Measurements from ENCODE around the gene OR5K2. TPM values are rescaled to one million over a fixed set of nuclear protein-coding genes. Genes with fewer than 3 reads are reported as not detected.

The OR5K2 gene
- total RNA-seq, 1 experiment from 2014 or later: not detected

- POLR2A ChIA-PET (ENCODE audit: low non-redundant PET): no interaction called here
- H3K9me3 ChIP-seq (ENCODE audit: low read depth, low read length, poor library complexity, severe bottlenecking): no peaks in the 10 kb centered on the region
- no peaks in the 10 kb centered on the region for H3K4me1 ChIP-seq (ENCODE audit: insufficient read depth, low read length, poor library complexity, severe bottlenecking)
- no TSS peak for BruUV-seq (replicated peaks)
- intact Hi-C loops (cut with micrococcal nuclease; ENCODE audit: unreplicated experiment): no loop called here
- CTCF ChIA-PET: interaction anchor here (0.6 kb wide), 1 partner anchor 209 kb away, joined by 3 read pairs; no protein-coding TSS in a partner anchor
- no peak for TF ChIP-seq CTCF (conservative IDR thresholded peaks at IDR 0.05; ENCODE audit: low read depth, low read length)
- TF ChIP-seq EZH2 (IDR thresholded peaks at IDR 0.05; ENCODE audit: borderline replicate concordance, low read depth, low read length, poor library complexity, severe bottlenecking): no peak
- no peak overlapping the region for H3K27ac ChIP-seq (ENCODE audit: low read depth, low read length, poor library complexity, severe bottlenecking)
- no peaks in the 10 kb centered on the region for H3K36me3 ChIP-seq (ENCODE audit: insufficient read depth, low read length, poor library complexity, severe bottlenecking)
- H3K4me3 ChIP-seq (ENCODE audit: low read depth, low read length, poor library complexity, severe bottlenecking): no peak overlapping the region
- no peak for DNase-seq (ENCODE audit: low spot score)
- H3K27me3 ChIP-seq (replicated peaks; ENCODE audit: insufficient read depth, low read depth, low read length, poor library complexity): peaks cover 51% of the 10 kb centered on the region
Observed at GRCh38 chr3:98545940-98546339, 48.5 kb downstream of the OR5K2 start.

Other genes starting within 250 kb of the OR5K2 start
- not detected in 2 replicates for gene OR5H6, start 233.4 kb upstream of the OR5K2 start, total RNA-seq (2021)
- gene OR5H2, start 215.2 kb upstream of the OR5K2 start, total RNA-seq (2021): not detected in 2 replicates
- not detected in 2 replicates for gene OR5K4, start 143.8 kb upstream of the OR5K2 start, total RNA-seq (2021)
- not detected in 2 replicates for gene OR5K3, start 107.0 kb upstream of the OR5K2 start, total RNA-seq (2021)
- gene OR5K1, start 34.5 kb upstream of the OR5K2 start, total RNA-seq (2021): not detected in 2 replicates
- 90.7 and 95.6 TPM in 2 replicates for gene CLDND1, start 25.2 kb downstream of the OR5K2 start, total RNA-seq (2021)
- gene GPR15, start 34.3 kb downstream of the OR5K2 start, total RNA-seq (2021): not detected in 2 replicates
- gene CPOX, start 95.9 kb downstream of the OR5K2 start, total RNA-seq (2021): 25.8 and 27.7 TPM in 2 replicates

Measured in A673 (cell line).